Cardiac fibroblast (primary cell): ENCODE data around the gene SEC11A.
"Not testable (repeated sequence)": the region's sequence is repeated elsewhere in the genome, so short reads cannot be mapped to it uniquely, and the experiment has no call there.

ENCODE experiments used
- DNase-seq, 2 donors: peaks; one replicate each; pipeline versions ENCODE4 v3.0.0 to v3.0.0-alpha.2; 2010; ENCODE audit warnings: low read depth in 2 of 2
- H3K4me3 ChIP-seq, 2 donors: replicated peaks in 1 of 2; 1 replicate in 1 of 2; 2 replicates in 1 of 2; pipeline ENCODE4 v1.5.1; 2011; ENCODE audit warnings: low read depth in 2 of 2, low read length in 2 of 2, mild to moderate bottlenecking in 2 of 2, moderate library complexity in 1 of 2
- CTCF ChIP-seq: IDR thresholded peaks from one replicate; pipeline ENCODE4 v1.5.1; 2011; ENCODE audit warnings: low read depth, mild to moderate bottlenecking, low read length, inconsistent platforms

The SEC11A gene

GRCh38 chr15:84736375-84736774 is 20.4 kb upstream of the SEC11A start:
- TF ChIP-seq CTCF = no peak
- no peak for DNase-seq
- H3K4me3 ChIP-seq = no peak overlapping the region

GRCh38 chr15:84735480-84736061 is 19.6 kb upstream of the SEC11A start:
- peak in 1 of 2 donors; percentile 45 for DNase-seq
- H3K4me3 ChIP-seq = not testable (repeated sequence)

GRCh38 chr15:84734794-84735479 is 19.0 kb upstream of the SEC11A start:
- no peak overlapping the region for H3K4me3 ChIP-seq
- TF ChIP-seq CTCF = no peak
- peak; percentile 18 to 21 for DNase-seq

GRCh38 chr15:84731774-84732173 is 15.8 kb upstream of the SEC11A start:
- DNase-seq = peak; percentile 70 to 84
- no peak overlapping the region for H3K4me3 ChIP-seq
- TF ChIP-seq CTCF = no peak

- no peak overlapping the region for H3K4me3 ChIP-seq
- DNase-seq = no peak
- no peak for TF ChIP-seq CTCF
Observed at GRCh38 chr15:84727429-84727828, 11.5 kb upstream of the SEC11A start.

- DNase-seq = peak; percentile 52 to 73
- H3K4me3 ChIP-seq = no peak overlapping the region
- TF ChIP-seq CTCF = no peak
Observed at GRCh38 chr15:84725001-84725491, 9.1 kb upstream of the SEC11A start.

GRCh38 chr15:84722628-84723027 is 6.7 kb upstream of the SEC11A start:
- DNase-seq = no peak
- TF ChIP-seq CTCF = no peak
- no peak overlapping the region for H3K4me3 ChIP-seq
